ENCODE data around the gene ZNF423. TPM values are rescaled to one million over a fixed set of nuclear protein-coding genes. Genes with fewer than 3 reads are reported as not detected.

Gene ZNF423
- total RNA-seq, 6 experiments from 2014 or later, result not detected

DNA sequence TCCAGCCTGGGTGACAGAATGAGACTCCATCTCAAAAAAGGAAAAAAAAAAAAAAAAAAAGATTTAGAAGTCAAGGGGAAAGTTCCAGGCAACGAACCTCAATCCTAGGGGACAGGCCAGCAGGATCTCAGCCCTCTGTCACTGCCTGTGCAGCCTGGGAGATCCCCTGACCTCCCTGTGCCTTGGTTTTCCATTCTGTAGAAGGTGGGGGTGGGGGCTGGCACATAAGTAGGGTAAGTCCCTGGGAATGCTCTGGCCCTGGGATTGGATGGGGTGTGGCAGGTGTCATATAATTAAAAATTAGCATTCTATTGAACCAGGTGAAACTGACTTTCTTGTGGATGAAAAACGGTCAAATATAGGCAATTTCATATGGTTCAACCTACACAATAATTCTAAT, 391.8 kb downstream of the ZNF423 start:
- no peak for TF ChIP-seq CTCF (IDR thresholded peaks at IDR 0.05)
- Mint-ChIP-seq H3K27me3 (ENCODE audit: insufficient read depth) (peaks cover 4% of the 10 kb centered on the region; the same call in 1 of the 2 replicates), H3K36me3 (ENCODE audit: low read depth) (peaks cover 4% of the 10 kb centered on the region; the same call in 1 of the 2 replicates), H3K4me1 (ENCODE audit: low read depth) (no peaks in the 10 kb centered on the region), H3K27ac (no peak overlapping the region), H3K4me3 (no peak overlapping the region), H3K9me3 (peaks cover 24% of the 10 kb centered on the region)
- no peak for DNase-seq

- H3K36me3 Mint-ChIP-seq (ENCODE audit: low read depth), result peaks cover 4% of the 10 kb centered on the region; the same call in 1 of the 2 replicates
- H3K9me3 Mint-ChIP-seq, result peaks cover 23% of the 10 kb centered on the region
- no peaks in the 10 kb centered on the region for H3K4me1 Mint-ChIP-seq (ENCODE audit: low read depth)
- peaks cover 4% of the 10 kb centered on the region; the same call in 1 of the 2 replicates for H3K27me3 Mint-ChIP-seq (ENCODE audit: insufficient read depth)
- no peak overlapping the region for H3K27ac Mint-ChIP-seq
- no peak for DNase-seq
- no peak for TF ChIP-seq CTCF (IDR thresholded peaks at IDR 0.05)
- no peak overlapping the region for H3K4me3 Mint-ChIP-seq
Measured at GRCh38 chr16:49463529-49463928, 392.4 kb downstream of the ZNF423 start.

DNA sequence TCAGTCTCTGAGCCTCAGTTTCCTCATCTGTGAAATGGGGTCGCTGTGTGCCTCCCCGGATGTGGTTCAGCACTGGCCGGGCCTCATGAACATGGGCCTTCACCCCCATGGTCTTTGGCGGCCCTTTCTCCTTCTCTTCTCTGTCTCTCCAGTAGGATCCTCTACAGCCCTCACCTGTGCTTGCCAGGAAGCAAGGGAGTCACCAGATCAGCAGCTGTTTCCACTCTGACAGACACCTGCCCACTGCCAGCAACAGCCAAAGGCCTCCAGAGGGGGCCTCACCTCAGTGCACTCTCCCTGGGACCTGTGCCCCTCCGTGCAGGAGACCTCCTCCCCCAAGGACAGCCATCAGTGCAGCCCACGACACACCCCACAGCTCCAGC, 392.9 kb downstream of the ZNF423 start:
- Mint-ChIP-seq H3K4me3 (no peak overlapping the region), H3K27me3 (ENCODE audit: insufficient read depth) (peaks cover 4% of the 10 kb centered on the region; the same call in 1 of the 2 replicates), H3K27ac (no peak overlapping the region), H3K9me3 (peaks cover 29% of the 10 kb centered on the region), H3K36me3 (ENCODE audit: low read depth) (peaks cover 4% of the 10 kb centered on the region; the same call in 1 of the 2 replicates), H3K4me1 (ENCODE audit: low read depth) (no peaks in the 10 kb centered on the region)
- no peak for DNase-seq
- TF ChIP-seq CTCF (IDR thresholded peaks at IDR 0.05), result no peak

GRCh38 chr16:49462362-49462988, 393.4 kb downstream of the ZNF423 start:
- Mint-ChIP-seq H3K4me1 (ENCODE audit: low read depth) (no peaks in the 10 kb centered on the region), H3K27me3 (ENCODE audit: insufficient read depth) (peaks cover 4% of the 10 kb centered on the region; the same call in 1 of the 2 replicates), H3K27ac (no peak overlapping the region), H3K36me3 (ENCODE audit: low read depth) (peaks cover 4% of the 10 kb centered on the region; the same call in 1 of the 2 replicates), H3K9me3 (peaks cover 30% of the 10 kb centered on the region), H3K4me3 (no peak overlapping the region)
- no peak for DNase-seq
- no peak for TF ChIP-seq CTCF (IDR thresholded peaks at IDR 0.05)

GRCh38 chr16:49461517-49461951, 394.4 kb downstream of the ZNF423 start:
- Mint-ChIP-seq H3K36me3 (ENCODE audit: low read depth) (peaks cover 4% of the 10 kb centered on the region; the same call in 1 of the 2 replicates), H3K9me3 (peaks cover 33% of the 10 kb centered on the region), H3K27me3 (ENCODE audit: insufficient read depth) (peaks cover 4% of the 10 kb centered on the region; the same call in 1 of the 2 replicates), H3K4me3 (no peak overlapping the region), H3K4me1 (ENCODE audit: low read depth) (no peaks in the 10 kb centered on the region), H3K27ac (no peak overlapping the region)
- TF ChIP-seq CTCF (IDR thresholded peaks at IDR 0.05), result no peak
- DNase-seq, result no peak
